GM19023 (cell line): Measurements from ENCODE around the gene CUL4B.
"Not testable (repeated sequence)": the region's sequence is repeated elsewhere in the genome, so short reads cannot be mapped to it uniquely, and the experiment has no call there.

Experiments used
- ATAC-seq: cut with Tn5 transposase; IDR thresholded peaks from one replicate; pipeline ENCODE4 v1.9.1; 2021; ENCODE audit warnings: mild to moderate bottlenecking, moderate library complexity; ENCODE audit not compliant: unreplicated experiment

CUL4B gene

GRCh38 chrX:120560842-120561633 is at the start of gene CUL4B:
Gene CUL4B (minus strand): TSS chrX:120560962. CDS start chrX:120560638, 324 bp downstream.
- ATAC-seq = peak; percentile 87

DNA sequence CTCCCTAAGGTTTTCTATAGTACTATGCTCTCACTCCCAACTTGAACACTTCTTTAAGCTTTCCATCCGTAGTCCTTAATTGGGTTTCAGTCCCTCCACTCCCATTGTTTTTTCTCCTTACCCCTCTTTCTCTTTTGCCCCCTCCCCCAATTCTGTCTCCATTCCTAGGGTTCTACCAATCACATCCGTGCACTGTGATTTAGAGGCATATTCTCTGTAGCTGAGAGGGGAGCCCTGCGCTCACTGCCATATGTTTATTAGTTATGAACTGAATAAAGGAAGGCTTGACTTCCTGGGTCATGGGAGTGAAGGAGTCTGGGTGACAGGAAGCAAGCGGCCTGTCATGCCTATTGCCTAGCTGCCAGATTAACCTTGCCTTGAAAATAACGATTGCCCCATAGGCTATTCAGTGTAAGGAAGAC is 43.6 kb upstream of the CUL4B start:
- ATAC-seq = peak; percentile 49

DNA sequence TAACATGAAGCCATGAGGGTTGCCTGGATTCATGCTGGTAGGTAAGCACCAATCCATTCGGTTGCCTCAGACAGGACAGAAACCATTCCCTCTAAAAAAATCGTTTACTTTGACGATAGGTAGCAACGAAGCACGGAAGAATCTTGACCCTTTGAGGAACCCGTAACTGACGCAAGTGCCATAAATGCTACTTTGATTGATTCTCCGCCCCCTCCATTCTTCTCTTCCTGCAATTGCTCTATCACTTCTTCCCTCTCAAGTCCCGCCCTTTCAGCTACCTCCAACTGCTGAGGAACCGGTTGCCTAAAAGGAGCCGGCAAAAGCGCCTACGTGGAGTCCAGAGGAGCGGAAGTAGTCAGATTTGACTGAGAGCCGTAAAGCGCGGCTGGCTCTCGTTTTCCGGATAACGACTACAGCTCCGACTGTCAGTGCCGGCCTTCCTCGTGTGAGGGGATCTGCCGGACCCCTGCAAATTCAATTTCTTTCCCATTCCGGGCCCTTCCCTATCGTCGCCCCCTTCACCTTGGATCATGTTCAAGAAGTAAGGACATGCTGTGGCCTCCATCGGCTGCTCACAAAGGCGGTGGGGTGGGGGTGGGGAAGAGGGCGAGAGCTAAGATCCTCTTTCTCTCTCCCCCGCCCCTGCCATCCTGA is 43.1 kb upstream of the CUL4B start, which contains the start of gene MCTS1:
TSS of gene MCTS1 (plus strand) at position 395 of the 654 bp plus-strand sequence. CDS start at position 531, 136 bp downstream.
- ATAC-seq = peak; percentile 88

- no peak for ATAC-seq
Observed at GRCh38 chrX:120585702-120586101, 24.9 kb upstream of the CUL4B start.

- no peak for ATAC-seq
Observed at GRCh38 chrX:120575379-120576114, 14.8 kb upstream of the CUL4B start.

GRCh38 chrX:120573806-120574205 is 13.0 kb upstream of the CUL4B start:
- ATAC-seq = not testable (repeated sequence)

GRCh38 chrX:120570011-120570600 is 9.3 kb upstream of the CUL4B start:
- no peak for ATAC-seq

GRCh38 chrX:120568609-120569008 is 7.8 kb upstream of the CUL4B start:
- ATAC-seq = no peak

DNA sequence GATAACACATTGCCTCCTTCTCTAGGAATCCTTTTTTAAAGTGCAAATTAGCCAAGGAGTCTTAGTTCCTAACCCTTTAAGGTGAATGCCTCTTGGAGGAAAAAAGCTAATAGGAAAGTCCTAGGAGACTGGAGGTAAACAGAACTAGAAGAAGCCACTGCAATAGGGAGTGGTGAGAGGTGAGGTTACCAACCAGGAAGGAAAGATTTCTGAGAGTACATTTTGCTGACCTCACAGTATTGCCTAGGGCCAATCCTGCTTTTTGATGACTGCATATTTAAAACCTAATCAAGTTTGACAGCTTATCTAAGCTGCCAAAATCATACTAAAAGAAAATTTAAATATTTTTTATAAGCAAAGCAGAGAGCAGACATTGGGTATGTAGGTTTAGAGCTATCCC is 7.3 kb upstream of the CUL4B start:
- no peak for ATAC-seq

GRCh38 chrX:120566817-120567216 is 6.1 kb upstream of the CUL4B start:
- ATAC-seq = no peak

DNA sequence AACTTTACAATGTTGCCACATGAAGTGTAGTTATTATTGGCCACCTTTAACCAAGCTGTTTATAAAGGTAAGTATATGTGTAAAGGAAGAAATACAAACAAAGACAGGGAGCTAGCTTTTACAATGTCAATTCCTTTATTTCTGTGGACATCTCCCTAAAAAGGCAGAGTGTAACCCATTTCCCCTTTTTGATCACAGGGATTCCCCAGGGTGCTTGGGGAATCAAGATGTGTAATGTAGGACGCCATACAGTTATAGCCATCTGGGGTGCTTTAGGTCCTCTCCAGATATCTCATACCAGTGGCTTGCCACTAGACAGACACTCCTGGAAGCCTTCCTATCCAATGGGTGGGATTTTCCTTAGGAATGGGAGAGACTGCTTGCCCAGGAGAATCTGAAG is 4.2 kb upstream of the CUL4B start:
- ATAC-seq = no peak

DNA sequence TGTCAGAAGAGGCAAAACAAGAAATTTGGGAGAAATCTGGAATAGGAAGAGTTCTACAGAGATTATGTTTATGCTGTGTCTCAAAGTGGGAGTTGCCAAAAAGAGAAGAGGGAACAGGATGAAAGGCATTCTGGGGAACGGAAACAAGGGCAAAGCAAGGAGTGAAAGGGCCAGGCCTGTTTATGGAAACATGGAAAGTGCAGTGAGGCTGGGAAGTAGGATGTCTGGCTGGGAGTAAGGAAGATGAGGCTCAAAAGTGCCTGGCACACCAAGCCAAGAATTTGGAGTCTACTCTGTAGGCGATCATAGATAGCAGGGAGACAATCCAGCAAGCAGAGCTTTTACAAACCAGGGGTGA is 1.8 kb upstream of the CUL4B start:
- no peak for ATAC-seq

GRCh38 chrX:120561634-120562568 is 1.1 kb upstream of the CUL4B start:
- ATAC-seq = no peak

- peak; percentile 38 for ATAC-seq
Observed at GRCh38 chrX:120560405-120560841, 339 bp downstream of the CUL4B start.

DNA sequence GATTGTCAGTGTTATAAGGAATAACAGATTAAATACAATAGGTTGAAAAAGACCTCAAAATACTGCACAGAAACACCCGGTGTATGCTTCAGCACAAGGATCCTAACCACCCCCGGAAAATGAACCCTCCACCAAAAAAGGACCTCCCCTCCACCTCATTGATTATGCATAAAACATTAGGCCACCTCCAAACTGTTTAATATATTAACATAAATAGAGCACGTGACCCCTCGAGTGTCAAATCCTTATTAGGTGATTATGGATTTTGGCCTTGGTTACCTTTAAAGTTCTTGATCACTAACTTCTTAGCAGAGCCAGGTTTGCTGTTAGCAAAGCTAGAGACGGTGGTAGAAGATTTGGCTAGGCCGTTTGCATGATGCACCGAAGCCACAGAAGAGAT is 958 bp downstream of the CUL4B start:
- ATAC-seq = no peak

DNA sequence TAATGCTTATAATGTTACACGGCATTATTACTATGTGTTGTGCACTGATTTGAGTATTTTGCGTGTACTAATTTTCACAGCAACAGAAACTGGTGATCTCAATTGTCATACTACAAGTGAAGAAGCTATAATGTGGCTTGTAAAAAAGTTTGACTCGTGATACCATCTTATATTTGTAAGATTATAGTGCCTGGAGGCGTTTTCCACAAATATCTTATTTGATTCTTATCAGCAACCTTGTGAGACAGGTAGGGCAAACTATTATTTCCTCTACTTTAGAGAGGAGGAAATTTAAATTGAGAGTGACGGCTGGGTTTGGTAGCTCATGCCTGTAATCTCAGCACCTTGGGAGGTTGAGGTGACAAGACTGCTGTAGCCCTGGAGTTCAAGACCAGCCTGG is 4.5 kb downstream of the CUL4B start:
- ATAC-seq = no peak

GRCh38 chrX:120549483-120550452 is 11.0 kb downstream of the CUL4B start:
- no peak for ATAC-seq

DNA sequence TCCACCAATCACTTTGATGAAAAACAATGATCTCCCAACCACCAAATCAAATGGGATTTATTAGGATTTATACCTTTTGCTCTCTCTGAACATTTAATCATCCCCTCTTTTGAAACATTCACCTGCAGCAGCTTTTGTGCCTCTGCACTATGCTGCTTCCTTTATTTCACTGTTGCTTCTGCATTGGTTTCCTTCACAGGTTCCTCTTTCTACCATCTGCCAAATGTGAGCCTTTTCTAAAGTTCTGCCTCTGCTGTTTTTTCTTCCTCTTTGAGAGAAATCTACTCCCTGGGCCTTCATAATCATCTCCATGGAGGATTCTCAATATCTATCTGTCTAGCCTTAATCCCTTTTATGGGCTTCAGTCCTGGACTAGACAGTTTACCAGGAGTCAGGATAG is 24.7 kb downstream of the CUL4B start:
- ATAC-seq = no peak
